Activated effector memory CD4-positive, alpha-beta T cell treated with Interleukin-2 at 50 U/mL for 16 hours (primary cell): ENCODE results near the gene ZNF239.
A peak's percentile ranks its signal among the peaks of the same experiment; 100 is the strongest.
"Not testable (repeated sequence)": the region's sequence is repeated elsewhere in the genome, so short reads cannot be mapped to it uniquely, and the experiment has no call there.

ENCODE experiments used
- DNase-seq: peaks from one replicate; pipeline ENCODE4 v3.0.0-alpha.2; 2020

ZNF239 gene

GRCh38 chr10:43574001-43574892 lies at the start of gene ZNF239:
TSS of gene ZNF239 (minus strand) at chr10:43574616. CDS start at chr10:43558079, 16,537 bp downstream.
- peak; percentile 76 for DNase-seq

DNA sequence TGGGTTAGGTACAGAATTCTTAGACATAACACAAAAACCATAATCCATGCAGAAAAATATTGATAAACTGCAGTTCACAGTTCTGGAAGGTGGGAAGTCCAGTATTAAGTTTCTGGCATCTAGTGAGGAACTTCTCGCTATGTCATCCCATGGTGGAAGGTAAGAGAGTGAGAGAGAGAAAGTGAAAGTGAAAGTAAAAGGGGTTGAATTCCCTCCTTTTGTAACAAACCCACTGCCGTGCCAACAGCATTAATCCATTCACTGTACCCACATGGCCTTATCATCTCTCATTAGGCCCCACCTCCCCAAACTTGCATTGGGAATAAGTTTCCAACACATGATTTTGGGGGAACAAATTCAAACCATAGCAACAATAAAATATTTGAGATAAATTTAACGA lies 48.9 kb upstream of the ZNF239 start:
- DNase-seq, result no peak

DNA sequence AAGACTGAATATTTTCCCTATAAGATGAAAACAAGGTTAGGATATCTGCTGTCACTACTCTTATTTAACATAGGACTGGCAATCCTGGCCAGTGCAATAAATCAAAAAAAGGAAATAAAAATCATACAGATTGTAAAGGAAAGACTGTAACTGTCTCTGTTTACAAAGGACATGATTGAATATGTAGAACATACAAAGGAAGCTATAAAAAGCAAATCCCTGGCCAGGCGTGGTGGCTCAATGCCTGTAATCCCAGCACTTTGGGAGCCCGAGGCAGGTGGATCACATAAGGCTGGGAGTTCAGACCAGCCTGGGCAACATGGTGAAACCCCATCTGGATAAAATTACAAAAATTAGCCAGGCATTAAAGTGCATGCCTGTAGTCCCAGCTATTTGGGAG lies 47.6 kb upstream of the ZNF239 start:
- DNase-seq, result no peak

GRCh38 chr10:43619368-43619767 lies 45.0 kb upstream of the ZNF239 start:
- DNase-seq, result no peak

DNA sequence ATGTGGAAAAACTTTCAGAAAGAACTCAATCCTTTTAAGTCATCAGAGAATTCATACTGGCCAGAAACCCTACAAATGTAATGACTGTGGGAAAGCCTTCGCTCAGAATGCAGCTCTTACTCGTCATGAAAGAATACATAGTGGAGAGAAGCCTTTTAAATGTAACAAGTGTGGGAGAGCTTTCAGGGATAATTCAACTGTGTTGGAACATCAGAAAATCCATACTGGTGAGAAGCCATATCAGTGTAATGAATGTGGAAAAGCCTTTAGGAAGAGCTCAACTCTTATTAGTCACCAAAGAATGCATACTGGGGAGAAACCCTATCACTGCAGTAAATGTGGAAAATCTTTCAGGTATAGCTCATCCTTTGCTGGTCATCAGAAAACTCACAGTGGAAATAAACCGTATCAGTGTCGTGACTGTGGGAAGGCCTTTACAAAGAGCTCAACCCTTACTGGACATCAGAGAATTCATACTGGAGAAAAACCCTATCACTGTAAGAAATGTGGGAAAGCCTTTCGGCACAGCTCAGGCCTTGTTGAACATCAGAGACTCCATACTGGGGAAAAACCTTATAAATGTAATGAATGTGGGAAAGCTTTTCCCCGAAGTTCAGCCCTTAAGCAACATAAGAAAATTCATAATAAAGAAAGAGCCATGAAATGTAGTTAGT lies 42.4 kb upstream of the ZNF239 start:
- no peak for DNase-seq

DNA sequence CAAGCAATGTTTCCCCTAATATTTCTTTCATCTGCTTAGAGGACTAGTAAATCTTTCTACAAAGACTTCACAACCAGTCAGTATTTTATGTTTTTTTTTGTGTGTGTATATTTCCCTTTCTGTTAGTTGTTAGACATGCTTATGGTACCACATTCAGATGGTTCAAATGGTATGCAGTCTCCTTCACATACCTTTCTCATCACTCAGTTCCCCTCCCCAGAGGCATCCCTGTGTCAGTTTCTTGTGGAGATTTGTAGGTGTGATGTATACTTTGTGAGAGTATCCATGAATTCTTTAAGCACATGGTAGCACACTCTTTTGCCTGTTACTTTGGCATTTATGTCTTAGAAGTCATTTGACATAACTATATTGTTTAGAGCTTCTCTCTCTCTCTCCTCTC lies 36.2 kb upstream of the ZNF239 start:
- DNase-seq, result no peak

- DNase-seq, result no peak
Observed at GRCh38 chr10:43607199-43607573, 32.8 kb upstream of the ZNF239 start.

- DNase-seq, result peak; percentile 34
Observed at GRCh38 chr10:43606323-43607198, 32.1 kb upstream of the ZNF239 start, which contains the start of gene ZNF485. TSS of gene ZNF485 (plus strand) at chr10:43606438. CDS start at chr10:43607051, 613 bp downstream.

DNA sequence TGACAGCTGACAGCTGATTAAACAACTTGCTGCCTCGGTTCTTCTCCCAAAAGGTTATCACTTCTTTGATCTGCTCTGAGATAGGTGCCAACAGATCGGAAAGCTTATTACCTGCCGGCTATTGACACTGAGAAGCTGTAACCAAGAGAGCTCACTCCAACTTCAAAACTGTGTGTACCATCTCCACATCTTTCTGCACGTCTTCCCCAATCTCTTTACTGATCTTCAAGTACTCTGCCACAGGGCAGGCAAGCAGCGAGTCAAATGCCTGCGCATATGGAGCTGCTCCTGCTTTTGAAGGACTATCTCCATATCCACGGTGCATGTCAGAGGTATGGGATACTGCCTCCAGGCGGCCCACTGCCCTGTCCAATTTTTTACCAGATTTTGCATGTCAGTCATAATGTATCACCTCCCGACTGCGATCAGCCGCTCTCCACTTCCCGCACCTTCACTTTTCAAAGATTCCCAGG lies 31.5 kb upstream of the ZNF239 start:
- DNase-seq, result no peak

GRCh38 chr10:43601576-43601975 lies 27.2 kb upstream of the ZNF239 start:
- not testable (repeated sequence) for DNase-seq

- no peak for DNase-seq
Observed at GRCh38 chr10:43599333-43599732, 24.9 kb upstream of the ZNF239 start.

DNA sequence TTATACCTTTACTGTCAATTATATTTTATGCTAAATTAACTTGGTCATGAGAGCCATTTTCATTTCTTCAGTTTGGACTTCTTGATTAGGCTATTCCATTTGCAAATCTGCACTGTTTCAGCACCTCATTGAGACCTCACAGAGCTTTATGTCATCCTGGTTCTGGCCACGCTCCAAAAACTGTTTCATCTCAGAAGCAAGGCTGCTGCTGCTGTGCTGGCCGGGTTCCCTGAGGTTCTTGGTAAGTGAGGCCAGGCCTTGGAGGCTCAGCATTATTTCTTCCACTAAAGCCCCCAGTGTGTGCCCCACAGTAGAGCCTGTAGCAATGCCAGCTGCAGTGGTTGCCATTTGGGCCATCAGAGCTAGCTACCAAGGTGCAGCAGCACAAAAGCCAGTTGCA lies 24.0 kb upstream of the ZNF239 start:
- no peak for DNase-seq

DNA sequence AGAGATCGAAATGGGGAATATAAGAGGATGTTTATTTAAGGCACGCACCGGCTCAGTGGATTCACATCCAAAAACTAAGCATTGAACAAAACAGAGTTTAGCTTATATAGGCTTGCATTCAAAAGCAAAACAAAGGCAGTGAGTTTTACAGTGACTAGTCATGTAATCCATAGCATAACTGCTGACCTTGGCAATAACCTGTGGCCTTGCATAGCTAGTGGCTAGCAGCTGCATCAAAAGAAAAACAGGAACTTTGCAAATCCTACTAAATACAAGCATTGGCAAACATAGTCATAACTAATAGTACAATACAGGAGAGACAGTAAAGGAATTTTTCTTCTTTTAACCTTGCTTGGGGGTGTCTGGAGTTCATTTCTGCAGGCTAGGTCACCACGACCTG lies 22.1 kb upstream of the ZNF239 start:
- DNase-seq, result no peak

- no peak for DNase-seq
Observed at GRCh38 chr10:43595739-43596298, 21.4 kb upstream of the ZNF239 start.

GRCh38 chr10:43594944-43595589 lies 20.7 kb upstream of the ZNF239 start:
- no peak for DNase-seq

DNA sequence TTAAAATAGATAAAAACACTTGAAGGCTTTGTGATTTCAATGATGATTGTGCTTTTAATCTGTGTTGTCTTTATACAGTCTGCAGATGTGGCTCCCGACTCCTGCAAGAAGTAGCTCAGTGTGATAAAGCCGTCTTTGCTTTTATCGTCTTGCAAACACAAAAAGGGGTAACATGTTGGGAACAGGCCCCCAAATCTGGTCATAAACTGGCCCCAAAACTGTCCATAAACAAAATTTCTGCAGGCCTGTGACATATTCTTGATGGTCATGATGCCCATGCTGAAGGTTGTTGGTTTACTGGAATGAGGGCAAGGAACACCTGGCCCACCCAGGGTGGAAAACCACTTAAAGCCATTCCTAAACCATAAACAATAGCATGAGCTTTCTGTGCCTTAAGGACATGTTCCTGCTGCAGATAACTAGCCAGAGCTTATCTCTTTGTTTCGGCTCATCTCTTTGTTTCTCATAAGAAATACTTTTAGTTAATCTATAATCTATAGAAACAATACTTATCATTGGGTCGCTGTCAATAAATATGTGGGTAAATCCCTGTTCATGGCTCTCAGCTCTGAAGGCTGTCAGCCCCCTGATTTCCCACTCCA lies 17.0 kb upstream of the ZNF239 start:
- no peak for DNase-seq

DNA sequence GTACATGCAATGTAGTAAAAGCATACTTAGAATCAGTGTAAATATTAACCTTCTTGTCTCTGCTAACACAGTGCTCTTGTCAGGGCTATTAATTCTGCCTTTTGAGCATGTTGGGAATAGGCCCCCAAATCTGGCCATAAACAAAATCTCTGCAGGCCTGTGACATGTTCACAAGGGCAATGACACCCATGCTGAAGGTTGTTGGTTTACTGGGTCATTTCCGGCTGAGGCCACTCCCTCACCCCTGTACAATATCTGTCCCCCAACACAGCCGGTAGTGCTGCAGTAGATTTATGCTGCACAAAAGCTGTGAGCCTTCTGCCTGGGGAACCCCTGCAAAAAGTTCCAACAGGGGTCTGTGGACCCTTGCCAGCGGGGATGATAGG lies 12.3 kb upstream of the ZNF239 start:
- DNase-seq, result not testable (repeated sequence)

DNA sequence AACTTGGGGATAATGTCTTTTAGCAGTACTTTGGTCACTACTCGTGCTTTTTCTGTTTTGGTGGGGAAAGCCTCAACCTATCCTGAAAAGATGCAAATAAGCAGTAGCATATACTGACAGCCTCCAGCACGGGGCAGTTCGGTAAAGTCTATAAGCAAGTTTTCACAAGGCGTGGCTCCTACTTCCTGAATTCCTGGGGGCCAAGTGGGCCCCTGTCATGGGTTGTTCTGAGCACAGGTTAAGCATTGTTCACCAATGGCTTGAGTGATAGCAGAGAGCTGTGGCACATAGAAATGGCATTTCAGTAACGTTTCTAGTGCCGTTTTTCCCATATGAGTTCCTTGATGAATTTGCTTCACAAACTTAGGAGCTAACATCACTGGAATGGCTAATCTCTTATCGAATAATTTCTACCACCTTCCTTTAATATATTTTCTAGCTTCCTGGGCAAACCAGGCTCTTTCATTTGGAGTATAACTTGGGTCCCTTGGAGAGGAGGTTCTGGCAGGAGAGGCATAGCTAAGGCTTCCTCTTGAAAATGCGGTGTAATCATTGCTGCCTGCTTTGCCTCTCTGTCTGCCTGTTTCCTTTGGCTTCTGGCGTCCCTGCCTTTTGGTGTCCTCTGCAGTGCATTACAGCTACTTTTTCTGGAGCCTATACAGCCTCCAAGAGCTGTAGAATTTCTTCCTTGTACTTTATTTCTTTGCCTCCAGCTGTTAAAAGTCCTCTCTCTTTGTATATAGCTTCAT lies 11.7 kb upstream of the ZNF239 start:
- DNase-seq, result no peak

GRCh38 chr10:43585046-43585445 lies 10.6 kb upstream of the ZNF239 start:
- no peak for DNase-seq

- DNase-seq, result no peak
Observed at GRCh38 chr10:43584051-43584450, 9.6 kb upstream of the ZNF239 start.

DNA sequence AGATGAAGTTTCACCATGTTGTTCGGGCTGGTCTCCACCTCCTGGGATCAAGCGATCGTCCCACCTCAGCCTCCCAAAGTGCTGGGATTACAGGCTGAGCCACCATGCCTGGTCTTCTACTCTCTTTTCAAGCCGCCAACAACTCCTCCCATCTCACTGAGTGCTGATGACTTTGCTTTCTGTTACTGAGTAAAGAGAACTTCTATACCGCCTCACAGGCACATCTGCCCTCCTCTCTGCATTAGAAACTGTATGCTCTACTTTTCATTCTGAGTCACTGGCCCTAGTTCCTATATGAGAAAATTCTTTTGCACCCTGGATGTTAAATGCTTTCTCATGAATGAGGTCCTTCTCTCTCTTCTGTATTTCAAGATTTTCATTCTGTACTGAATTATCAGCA lies 2.2 kb upstream of the ZNF239 start:
- DNase-seq, result no peak
